Adrenal gland (tissue), 5 donors: ENCODE data around the gene FRMD8.

ENCODE experiments used
- POLR2A ChIP-seq, 2 donors: fragments of 450-650 bp; IDR thresholded peaks; one replicate each; pipeline ENCODE4 v1.6.1; 2017; ENCODE audit warnings: antibody characterized with exemption in 2 of 2, mild to moderate bottlenecking in 2 of 2, moderate library complexity in 1 of 2
- TF ChIP-seq, protein P1 (sequence below), 6 experiments: fragments of 450-650 bp in 4 of 6; fragments of 200-600 bp in 2 of 6; sonication (generic) in 1 of 6; IDR thresholded peaks; 1 replicate in 5 of 6; 2 replicates in 1 of 6; pipeline versions ENCODE4 v1.5.1 to v1.8.0; 2016 to 2021; ENCODE audit warnings: antibody characterized with exemption in 6 of 6, mild to moderate bottlenecking in 2 of 6, moderate library complexity in 1 of 6
- donor health status: DM: no; HTN: no; CAD: no.

DNA sequence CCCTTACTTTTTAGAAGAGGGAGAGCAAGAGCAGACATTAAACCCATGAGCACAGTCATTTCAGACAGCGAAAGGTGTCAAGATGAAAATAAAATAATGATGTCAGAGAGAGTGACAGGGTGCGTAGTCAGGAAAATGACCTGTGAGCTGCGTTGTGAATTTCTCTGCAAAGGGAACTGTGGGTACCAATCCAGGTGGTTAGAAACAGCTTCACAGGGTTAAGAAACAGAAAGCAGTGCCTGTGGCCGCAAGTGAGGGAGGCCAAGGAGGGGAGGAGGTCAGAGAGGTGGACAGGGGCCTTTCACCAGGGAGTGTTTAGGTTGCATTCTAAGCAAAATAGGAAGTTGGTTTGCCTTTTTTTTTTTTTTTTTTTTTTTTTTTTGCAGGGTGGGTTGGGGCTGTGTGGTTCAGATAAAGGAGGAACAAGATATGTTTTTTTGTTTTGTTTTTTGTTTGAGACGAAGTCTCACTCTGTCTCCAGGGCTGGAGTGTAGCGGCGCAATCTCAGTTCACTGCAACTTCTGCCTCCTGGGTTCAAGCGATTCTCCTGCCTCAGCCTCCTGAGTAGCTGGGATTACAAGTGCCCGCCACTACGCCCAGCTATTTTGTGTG, 24.0 kb upstream of the FRMD8 start:
- TF ChIP-seq, protein P1, sequence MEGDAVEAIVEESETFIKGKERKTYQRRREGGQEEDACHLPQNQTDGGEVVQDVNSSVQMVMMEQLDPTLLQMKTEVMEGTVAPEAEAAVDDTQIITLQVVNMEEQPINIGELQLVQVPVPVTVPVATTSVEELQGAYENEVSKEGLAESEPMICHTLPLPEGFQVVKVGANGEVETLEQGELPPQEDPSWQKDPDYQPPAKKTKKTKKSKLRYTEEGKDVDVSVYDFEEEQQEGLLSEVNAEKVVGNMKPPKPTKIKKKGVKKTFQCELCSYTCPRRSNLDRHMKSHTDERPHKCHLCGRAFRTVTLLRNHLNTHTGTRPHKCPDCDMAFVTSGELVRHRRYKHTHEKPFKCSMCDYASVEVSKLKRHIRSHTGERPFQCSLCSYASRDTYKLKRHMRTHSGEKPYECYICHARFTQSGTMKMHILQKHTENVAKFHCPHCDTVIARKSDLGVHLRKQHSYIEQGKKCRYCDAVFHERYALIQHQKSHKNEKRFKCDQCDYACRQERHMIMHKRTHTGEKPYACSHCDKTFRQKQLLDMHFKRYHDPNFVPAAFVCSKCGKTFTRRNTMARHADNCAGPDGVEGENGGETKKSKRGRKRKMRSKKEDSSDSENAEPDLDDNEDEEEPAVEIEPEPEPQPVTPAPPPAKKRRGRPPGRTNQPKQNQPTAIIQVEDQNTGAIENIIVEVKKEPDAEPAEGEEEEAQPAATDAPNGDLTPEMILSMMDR (IDR thresholded peaks at IDR 0.05): no peak
- no peak for TF ChIP-seq POLR2A (IDR thresholded peaks at IDR 0.05)
